Cortex of kidney (tissue), 1 donor: ENCODE measurements around the gene VPS8.

Experiments
- DNase-seq: peaks from one replicate; lab custom pipeline; 2025; lab: John Stamatoyannopoulos, UW

The VPS8 gene

DNA sequence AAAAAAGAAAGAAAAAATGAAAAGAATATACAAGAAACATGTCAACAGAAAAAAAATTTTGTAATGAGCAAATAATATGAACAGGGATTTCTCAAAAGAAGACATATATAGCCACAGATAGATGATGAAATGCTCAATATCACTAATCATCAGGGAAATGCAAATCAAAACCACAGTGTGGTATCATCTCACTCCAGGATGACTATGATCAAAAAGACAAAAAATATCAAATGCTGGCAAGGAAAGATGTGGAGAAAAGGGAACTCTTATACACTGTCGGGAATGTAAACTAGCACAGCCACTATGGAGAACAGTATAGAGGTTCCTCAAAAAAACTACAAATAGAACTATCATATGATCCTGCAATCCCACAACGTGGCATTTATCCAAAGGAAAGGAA is 246.8 kb downstream of the VPS8 start:
- no peak for DNase-seq

DNA sequence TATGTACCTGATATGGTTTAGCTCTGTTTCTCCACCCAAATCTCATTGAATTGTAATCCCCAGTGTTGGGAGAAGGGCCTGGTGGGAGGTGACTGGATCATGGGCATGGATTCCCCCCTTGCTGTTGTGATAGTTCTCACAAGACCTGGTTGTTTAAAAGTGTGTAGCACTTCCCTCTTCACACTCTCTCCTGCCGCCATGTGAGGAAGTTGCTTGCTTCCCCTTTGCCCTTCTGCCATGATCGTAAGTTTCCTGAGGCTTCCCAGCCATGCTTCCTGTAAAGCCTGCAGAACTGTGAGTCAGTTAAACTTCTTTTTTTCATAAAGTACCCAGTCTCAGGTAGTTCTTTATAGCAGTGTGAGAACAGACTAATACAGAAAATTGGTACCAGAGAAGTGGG is 247.8 kb downstream of the VPS8 start:
- no peak for DNase-seq

DNA sequence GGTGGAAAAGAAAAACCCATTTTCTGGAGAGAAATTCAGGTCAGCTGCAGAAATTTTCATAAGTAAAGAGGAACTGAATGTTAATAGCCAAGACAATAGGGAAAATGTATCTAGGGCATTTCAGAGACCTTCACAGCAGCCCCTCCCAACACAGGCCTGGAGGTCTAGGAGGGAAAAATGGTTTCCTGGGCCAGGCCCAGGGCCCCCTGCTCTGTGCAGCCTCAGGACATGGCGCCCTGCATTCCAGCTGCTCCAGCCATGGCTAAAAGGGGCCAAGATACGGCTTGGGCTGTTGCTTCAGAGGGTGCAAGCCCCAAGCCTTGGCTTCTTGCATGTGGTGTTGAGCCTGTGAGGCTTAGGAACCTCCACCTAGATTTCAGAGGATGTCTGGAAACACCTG is 248.7 kb downstream of the VPS8 start:
- no peak for DNase-seq

GRCh38 chr3:185062191-185062590 is 250.2 kb downstream of the VPS8 start:
- DNase-seq: no peak

DNA sequence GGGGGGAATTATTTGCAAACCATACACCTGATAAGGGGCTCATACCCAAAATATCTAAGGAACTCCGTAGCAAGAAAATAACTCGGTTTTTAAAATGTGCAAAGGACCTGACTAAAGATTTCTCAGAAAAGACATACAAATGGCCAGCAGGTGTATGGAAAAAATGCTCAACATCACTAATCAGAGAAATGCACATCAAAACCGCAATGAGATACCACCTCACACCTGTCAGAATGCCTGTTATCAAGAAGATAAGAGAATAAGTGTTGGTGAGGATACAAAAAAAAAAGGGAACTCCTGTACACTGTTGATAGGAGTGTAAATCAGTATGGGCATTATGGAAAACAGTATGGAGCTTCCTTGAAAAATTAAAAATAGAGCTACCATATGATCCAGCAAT is 251.5 kb downstream of the VPS8 start:
- no peak for DNase-seq

DNA sequence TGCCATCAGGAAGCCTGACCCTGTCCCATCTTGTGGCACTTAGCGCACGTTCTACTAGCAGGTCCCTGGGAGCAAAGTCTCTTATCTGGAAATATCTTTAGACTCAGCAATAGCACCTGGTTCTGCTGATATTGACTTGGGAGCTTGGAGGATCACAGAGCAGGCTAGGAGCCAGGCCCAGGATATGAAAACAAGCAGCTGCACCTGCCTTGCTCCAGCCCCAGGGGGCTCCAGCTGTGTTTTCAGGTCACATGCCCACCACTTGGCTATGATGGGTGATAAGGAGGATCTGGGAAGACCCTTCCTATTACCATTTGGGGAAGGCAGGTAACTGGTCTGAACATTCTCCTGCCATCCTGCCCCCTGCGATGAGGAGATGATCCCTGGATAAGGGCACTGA is 253.1 kb downstream of the VPS8 start:
- no peak for DNase-seq

DNA sequence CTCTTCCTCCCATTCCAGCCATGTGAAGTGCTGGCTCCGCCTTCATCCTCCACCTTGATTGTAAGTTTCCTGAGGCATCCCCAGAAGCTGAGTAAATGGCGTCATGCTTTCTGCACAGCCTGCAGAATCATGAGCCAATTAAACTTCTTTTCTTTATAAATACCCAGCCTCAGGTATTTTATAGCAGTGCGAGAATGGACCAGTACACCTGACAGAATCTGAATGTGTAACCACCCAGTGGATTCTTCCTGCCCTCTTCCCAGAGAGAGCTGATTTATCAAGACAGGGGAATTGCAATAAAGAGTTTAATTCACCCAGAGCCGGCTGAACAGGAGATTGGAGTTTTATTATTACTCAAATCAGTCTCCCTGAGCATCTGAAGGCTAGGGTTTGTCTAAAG is 254.3 kb downstream of the VPS8 start:
- no peak for DNase-seq

GRCh38 chr3:185067173-185067572 is 255.2 kb downstream of the VPS8 start:
- no peak for DNase-seq

- DNase-seq: no peak
These were observed 257.4 kb downstream of the VPS8 start for GRCh38 chr3:185069037-185070030.

- no peak for DNase-seq
These were observed 258.7 kb downstream of the VPS8 start for GRCh38 chr3:185070491-185071286.

- DNase-seq: no peak
These were observed 259.4 kb downstream of the VPS8 start for GRCh38 chr3:185071287-185071800.

DNA sequence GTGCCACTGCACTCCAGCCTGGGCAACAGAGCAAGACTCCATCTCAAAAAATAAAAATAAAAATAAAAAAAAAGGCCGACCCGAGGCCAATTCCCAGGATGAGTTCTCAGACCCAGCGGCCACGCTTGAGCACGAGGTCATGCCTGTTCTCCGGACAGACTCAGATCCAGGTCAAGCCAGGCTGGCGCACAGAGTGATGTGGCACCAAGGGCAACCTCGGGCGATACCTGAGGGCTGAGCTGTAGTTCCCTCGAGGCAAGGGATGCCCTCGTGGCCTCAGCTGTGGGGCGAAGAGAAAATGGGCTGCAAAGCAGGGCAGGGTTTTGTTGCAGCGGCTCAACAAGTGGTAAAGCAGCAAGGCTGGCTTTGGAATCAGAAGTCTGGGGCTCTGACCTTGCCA is 263.6 kb downstream of the VPS8 start:
- no peak for DNase-seq

GRCh38 chr3:185076219-185076618 is 264.3 kb downstream of the VPS8 start:
- DNase-seq: no peak

DNA sequence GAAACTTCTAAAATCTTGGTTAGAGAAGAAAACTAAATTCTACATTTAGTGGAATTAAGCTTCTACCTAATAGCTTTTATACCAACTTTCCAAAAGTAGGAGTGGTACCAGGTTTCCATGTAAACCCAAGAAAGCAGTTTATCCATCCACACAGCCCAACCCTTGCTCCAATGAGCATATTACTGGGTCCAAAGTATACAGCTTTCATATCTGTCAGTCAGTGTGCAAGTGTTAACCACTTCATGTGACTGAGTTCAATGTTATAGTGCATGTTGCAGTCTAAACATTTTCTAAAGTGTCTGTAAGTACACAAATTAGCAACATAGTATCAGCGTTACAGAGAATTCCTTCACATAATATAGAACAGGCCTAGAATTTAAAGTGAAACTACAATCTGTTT is 267.7 kb downstream of the VPS8 start:
- DNase-seq: no peak

DNA sequence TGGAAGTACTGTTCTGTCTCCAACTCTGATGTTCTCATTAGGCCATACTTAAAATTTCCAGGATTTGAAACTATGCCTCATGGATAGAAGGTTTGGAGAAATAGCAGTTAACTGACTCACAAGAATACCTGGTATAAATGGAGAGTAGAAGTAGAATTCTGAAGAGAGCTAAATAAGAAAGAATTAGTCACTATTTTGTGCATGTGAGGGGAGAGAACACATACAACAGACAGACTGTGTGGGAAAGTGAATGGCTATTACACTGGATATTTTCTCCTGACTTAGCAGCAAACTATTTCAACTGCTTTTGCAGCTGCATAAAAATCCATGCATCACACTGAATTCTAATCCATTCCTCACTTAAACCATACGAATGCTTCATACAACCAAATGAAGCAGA is 269.6 kb downstream of the VPS8 start:
- no peak for DNase-seq

- no peak for DNase-seq
These were observed 270.2 kb downstream of the VPS8 start for GRCh38 chr3:185082149-185082548.

- no peak for DNase-seq
These were observed 270.9 kb downstream of the VPS8 start for GRCh38 chr3:185082829-185083228.

DNA sequence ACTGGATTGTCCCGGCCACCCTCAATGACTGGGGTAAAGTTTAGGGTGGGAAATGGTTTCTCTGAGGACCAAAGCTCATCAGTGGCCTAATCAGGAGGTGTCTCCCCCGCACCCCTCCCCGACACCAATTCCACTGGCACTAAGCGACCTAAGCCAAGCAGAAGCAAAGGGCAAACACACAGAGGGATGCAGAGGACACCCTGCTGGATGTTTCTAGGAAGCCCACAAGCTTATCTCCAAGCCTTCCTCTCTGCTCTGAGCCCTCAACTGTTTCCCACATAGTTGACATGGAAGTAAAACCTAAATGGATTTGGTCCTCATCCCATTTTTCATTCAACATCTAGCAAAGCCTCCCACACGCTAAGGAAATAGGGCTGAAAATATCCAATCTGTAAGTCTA is 272.4 kb downstream of the VPS8 start:
- no peak for DNase-seq

DNA sequence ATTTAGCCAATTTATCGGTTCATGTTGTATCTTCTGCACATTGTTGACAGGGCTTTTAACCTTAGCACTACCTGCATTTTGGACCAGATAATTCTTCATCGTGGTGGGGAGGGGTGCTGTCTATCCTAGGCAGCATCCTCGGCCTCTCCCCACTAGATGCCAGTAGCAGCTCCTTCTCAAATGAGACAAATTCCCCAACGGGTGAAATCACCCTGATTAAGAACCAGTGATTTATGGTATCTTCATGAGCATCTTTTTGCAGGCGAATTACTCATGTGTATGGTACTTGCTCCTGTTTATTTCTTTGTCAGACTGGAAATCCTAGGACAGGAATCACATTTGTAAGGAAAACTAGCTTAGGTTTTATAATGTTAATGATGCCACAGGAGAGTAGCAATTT is 272.9 kb downstream of the VPS8 start:
- DNase-seq: no peak

- no peak for DNase-seq
These were observed 275.5 kb downstream of the VPS8 start for GRCh38 chr3:185087419-185087818.

DNA sequence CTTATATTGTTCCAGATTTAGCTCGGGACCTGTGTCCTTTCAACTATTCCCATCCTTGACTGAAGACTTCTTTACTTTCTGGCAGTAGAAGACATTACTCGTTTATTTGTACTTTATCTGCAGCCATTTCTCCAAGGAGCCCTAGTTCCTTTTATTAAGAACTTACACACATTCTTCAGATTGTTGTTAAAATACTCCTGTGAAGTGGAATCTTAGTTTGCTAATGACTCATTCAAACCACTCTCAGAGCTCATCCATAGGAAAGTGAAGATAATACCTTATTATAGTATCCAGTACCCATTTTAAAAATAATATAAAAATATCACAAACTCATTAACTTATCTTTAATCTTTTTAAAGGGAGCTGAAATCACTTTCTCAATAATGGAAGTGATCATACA is 277.4 kb downstream of the VPS8 start:
- DNase-seq: no peak

DNA sequence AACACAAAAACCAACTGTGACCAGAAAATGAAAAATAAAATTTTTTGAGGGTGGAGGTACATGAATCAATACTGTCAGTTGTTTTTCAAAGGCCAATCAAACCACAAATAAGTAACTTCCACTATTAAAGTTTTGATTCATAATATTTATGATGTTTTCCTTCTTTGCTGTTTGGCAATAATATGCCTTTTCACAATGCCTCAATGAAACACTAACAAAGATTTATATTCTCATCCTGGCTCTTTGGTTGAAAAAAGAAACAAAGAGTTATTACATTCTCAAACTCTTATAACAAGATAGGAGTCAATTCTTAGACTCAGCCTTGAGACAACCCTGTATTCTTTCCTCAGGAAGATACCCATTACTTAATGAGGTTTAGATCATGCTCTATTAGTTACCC is 277.8 kb downstream of the VPS8 start:
- no peak for DNase-seq

DNA sequence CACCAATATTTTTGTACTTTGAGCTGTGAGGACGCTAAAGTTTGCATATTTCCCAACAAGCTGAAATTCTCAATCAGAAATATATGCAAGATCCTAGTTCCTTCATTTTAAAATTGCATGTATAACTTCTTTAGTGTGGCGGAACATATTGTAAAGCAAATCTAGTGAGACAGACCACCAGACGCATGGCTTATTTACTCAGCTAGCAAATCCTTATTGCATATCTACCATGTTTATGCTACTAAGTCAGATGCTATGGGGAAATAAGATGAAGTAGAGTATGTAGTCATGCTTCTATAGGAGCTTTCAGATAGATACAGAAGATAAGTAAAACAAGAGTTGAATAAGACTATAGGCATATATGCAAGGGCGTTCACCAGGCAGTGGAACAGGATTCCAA is 278.8 kb downstream of the VPS8 start:
- DNase-seq: no peak
